HepG2 (cell line): Measurements from ENCODE around the gene NOL4L. TPM values are rescaled to one million over a fixed set of nuclear protein-coding genes. Genes with fewer than 3 reads are reported as not detected.

ENCODE experiments used
- AGO1 ChIP-seq: fragments of 200-400 bp; formaldehyde crosslinking; IDR thresholded peaks from 2 replicates; pipeline ENCODE4 v1.6.1; 2017; ENCODE audit warnings: mild to moderate bottlenecking, low read depth, low read length, moderate library complexity; ENCODE audit not compliant: poor library complexity, severe bottlenecking
- ATF7-NPFF ChIP-seq: sonication (generic); formaldehyde crosslinking; IDR thresholded peaks from 2 replicates; pipeline ENCODE4 v1.8.1; 2023; ENCODE audit warnings: mild to moderate bottlenecking, low read depth, missing genetic modification reagents, moderate library complexity
- GLMP ChIP-seq: sonication (generic); formaldehyde crosslinking; IDR thresholded peaks from 2 replicates; pipeline ENCODE4 v1.9.0; 2021; ENCODE audit warnings: missing genetic modification reagents, mild to moderate bottlenecking, borderline replicate concordance
- HDAC1 ChIP-seq: sonication (generic); formaldehyde crosslinking; IDR thresholded peaks from 2 replicates; pipeline ENCODE4 v1.5.1; 2020; ENCODE audit warnings: mild to moderate bottlenecking, missing genetic modification reagents
- HIVEP1 ChIP-seq: sonication (generic); formaldehyde crosslinking; IDR thresholded peaks from 2 replicates; pipeline ENCODE4 v1.4.0; 2020; ENCODE audit warnings: mild to moderate bottlenecking, missing genetic modification reagents
- NFE2L2 ChIP-seq: fragments of 150-350 bp; IDR thresholded peaks from 2 replicates; pipeline ENCODE4 v1.6.1; 2014; ENCODE audit warnings: low read length
- RAD21 ChIP-seq: fragments of 450-650 bp; formaldehyde crosslinking; IDR thresholded peaks from 2 replicates; pipeline ENCODE4 v1.5.0; 2020; ENCODE audit warnings: mild to moderate bottlenecking
- RAD51 ChIP-seq: fragments of 450-650 bp; IDR thresholded peaks from 2 replicates; pipeline ENCODE4 v1.6.1; 2016; ENCODE audit warnings: borderline replicate concordance
- RBM39 ChIP-seq: fragments of 200-400 bp; formaldehyde crosslinking; IDR thresholded peaks from one replicate; pipeline ENCODE4 v1.6.1; 2018; ENCODE audit warnings: antibody characterized with exemption, mild to moderate bottlenecking, low read depth, low read length; ENCODE audit not compliant: poor library complexity, severe bottlenecking
- REST ChIP-seq, 2 experiments: IDR thresholded peaks; 2 replicates each; pipeline ENCODE4 v1.6.1; 2011 to 2012; ENCODE audit warnings: low read length in 2 of 2, borderline replicate concordance in 1 of 2, low read depth in 1 of 2, mild to moderate bottlenecking in 1 of 2, moderate library complexity in 1 of 2
- RFXAP ChIP-seq: sonication (generic); formaldehyde crosslinking; IDR thresholded peaks from 2 replicates; pipeline ENCODE4 v1.4.0; 2020; ENCODE audit warnings: missing genetic modification reagents, borderline replicate concordance
- TRIM22 ChIP-seq: fragments of 450-650 bp; IDR thresholded peaks from 2 replicates; pipeline ENCODE4 v1.6.1; 2017
- ZFX ChIP-seq: sonication (generic); formaldehyde crosslinking; IDR thresholded peaks from 2 replicates; pipeline ENCODE4 v1.4.0; 2020; ENCODE audit warnings: mild to moderate bottlenecking, low read depth, missing genetic modification reagents, moderate library complexity
- ZHX1 ChIP-seq: sonication (generic); formaldehyde crosslinking; IDR thresholded peaks from 2 replicates; pipeline ENCODE4 v1.8.1; 2022; ENCODE audit warnings: low read depth, mild to moderate bottlenecking, missing genetic modification reagents
- ZNF292 ChIP-seq: sonication (generic); formaldehyde crosslinking; IDR thresholded peaks from 2 replicates; pipeline ENCODE4 v1.8.1; 2022; ENCODE audit warnings: mild to moderate bottlenecking, low read depth, missing genetic modification reagents, borderline replicate concordance
- ZNF572 ChIP-seq: sonication (generic); formaldehyde crosslinking; IDR thresholded peaks from 2 replicates; pipeline ENCODE4 v1.5.1; 2020; ENCODE audit warnings: mild to moderate bottlenecking, missing genetic modification reagents
- polyA plus RNA-seq, 8 experiments: library from polyadenylated mRNA; depleted of rRNA in 3 of 8; stranded (reverse) in 7 of 8; unstranded in 1 of 8; fragments of >200 nt; fragmentation: Illumina TruSeq in 4 of 8; extraction: Trizol in 4 of 8; gene quantifications; 2 replicates each; pipeline versions ENCODE4 v1.2.1 to v1.2.3, GENCODE V29; 2011 to 2016; ENCODE audit warnings: low read depth in 4 of 8, missing spikeins in 1 of 8, mixed read lengths in 1 of 8; ENCODE audit not compliant: insufficient read depth in 1 of 8
- total RNA-seq, 5 experiments: library from RNA; depleted of rRNA; stranded (reverse); fragments of >200 nt; fragmentation: Illumina TruSeq; extraction: Trizol; gene quantifications; 2 replicates each; pipeline ENCODE4 v1.2.3, GENCODE V29; 2016; ENCODE audit warnings: low read depth in 1 of 5
- TF ChIP-seq, protein P1 (sequence below): IDR thresholded peaks from 2 replicates; pipeline ENCODE4 v1.6.1; 2012; ENCODE audit warnings: low read length, improper control_type of control experiment

Gene NOL4L
- total and polyA plus RNA-seq, 2 of the 13 experiments (the other 11 are each of a cell fraction or from before 2014, with no cell fraction given) = 16.6 to 35.4 TPM

GRCh38 chr20:32551693-32552092 lies 33.4 kb downstream of the NOL4L start (continued):
- TF ChIP-seq, protein P1, sequence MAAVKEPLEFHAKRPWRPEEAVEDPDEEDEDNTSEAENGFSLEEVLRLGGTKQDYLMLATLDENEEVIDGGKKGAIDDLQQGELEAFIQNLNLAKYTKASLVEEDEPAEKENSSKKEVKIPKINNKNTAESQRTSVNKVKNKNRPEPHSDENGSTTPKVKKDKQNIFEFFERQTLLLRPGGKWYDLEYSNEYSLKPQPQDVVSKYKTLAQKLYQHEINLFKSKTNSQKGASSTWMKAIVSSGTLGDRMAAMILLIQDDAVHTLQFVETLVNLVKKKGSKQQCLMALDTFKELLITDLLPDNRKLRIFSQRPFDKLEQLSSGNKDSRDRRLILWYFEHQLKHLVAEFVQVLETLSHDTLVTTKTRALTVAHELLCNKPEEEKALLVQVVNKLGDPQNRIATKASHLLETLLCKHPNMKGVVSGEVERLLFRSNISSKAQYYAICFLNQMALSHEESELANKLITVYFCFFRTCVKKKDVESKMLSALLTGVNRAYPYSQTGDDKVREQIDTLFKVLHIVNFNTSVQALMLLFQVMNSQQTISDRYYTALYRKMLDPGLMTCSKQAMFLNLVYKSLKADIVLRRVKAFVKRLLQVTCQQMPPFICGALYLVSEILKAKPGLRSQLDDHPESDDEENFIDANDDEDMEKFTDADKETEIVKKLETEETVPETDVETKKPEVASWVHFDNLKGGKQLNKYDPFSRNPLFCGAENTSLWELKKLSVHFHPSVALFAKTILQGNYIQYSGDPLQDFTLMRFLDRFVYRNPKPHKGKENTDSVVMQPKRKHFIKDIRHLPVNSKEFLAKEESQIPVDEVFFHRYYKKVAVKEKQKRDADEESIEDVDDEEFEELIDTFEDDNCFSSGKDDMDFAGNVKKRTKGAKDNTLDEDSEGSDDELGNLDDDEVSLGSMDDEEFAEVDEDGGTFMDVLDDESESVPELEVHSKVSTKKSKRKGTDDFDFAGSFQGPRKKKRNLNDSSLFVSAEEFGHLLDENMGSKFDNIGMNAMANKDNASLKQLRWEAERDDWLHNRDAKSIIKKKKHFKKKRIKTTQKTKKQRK = no peak
- no peak for TF ChIP-seq ZNF572 (CRISPR knock-in tag)
- TF ChIP-seq HDAC1 (CRISPR knock-in tag) = peak; percentile 57; the same call in 1 of the 2 replicates
- TF ChIP-seq NFE2L2 = no peak
- TF ChIP-seq ATF7-NPFF = no peak
- no peak for TF ChIP-seq AGO1
- no peak for TF ChIP-seq HIVEP1 (CRISPR knock-in tag)
- TF ChIP-seq RAD21 (CRISPR knock-in tag) = peak; percentile 44
- no peak for TF ChIP-seq ZNF292 (CRISPR knock-in tag)
- TF ChIP-seq GLMP (CRISPR knock-in tag) = no peak
- TF ChIP-seq RAD51 = no peak
- TF ChIP-seq ZHX1 (CRISPR knock-in tag) = 0 out of 2 replicates have a peak, but pooled peaks have one; percentile 54
- no peak for TF ChIP-seq RFXAP (CRISPR knock-in tag)
- TF ChIP-seq ZFX (CRISPR knock-in tag) = no peak
- no peak for TF ChIP-seq REST (IDR thresholded peaks at IDR 0.05; ENCODE audit: borderline replicate concordance in 1 of 2, low read depth in 1 of 2, low read length in 2 of 2)
- TF ChIP-seq TRIM22 = no peak
- TF ChIP-seq RBM39 = no peak
